ENCODE results near the gene FAM13B.
"Not testable (repeated sequence)": the region's sequence is repeated elsewhere in the genome, so short reads cannot be mapped to it uniquely, and the experiment has no call there.

FAM13B gene

DNA sequence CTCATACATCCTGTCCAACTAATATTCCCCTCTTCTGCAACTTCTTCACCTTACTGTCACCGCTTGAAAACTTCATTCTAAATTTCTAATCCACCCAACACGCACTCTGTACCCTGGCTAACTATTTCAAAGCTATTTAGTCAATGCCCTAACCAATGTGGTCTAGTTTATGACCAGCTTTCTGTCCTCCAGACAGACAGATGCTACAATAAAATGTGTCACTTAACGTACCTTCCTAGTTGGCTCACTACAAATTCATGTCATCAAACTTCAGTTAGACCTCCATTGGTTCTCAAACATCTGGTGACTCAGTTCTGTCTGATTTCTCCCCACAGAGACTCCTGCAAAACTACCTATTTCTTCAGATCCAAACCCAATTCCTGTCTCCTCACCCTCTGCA lies 57.7 kb downstream of the FAM13B start:
- DNase-seq (ENCODE audit: low read depth in 2 of 2), result no peak

DNA sequence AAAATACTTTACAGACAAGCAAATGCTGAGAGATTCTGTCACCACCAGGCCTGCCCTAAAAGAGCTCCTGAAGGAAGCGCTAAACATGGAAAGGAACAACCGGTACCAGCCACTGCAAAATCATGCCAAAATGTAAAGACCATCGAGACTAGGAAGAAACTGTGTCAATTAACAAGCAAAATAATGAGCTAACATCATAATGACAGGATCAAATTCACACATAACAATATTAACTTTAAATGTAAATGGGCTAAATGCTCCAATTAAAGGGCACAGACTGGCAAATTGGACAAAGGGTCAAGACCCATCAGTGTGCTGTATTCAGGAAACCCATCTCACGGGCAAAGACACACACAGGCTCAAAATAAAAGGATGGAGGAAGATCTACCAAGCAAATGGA lies 62.5 kb downstream of the FAM13B start:
- not testable (repeated sequence) for DNase-seq (ENCODE audit: low read depth in 2 of 2)

GRCh38 chr5:137960819-137961218 lies 72.1 kb downstream of the FAM13B start:
- no peak for DNase-seq (ENCODE audit: low read depth in 2 of 2)

GRCh38 chr5:137960141-137960540 lies 72.7 kb downstream of the FAM13B start:
- no peak for DNase-seq (ENCODE audit: low read depth in 2 of 2)

- DNase-seq (ENCODE audit: low read depth in 2 of 2), result no peak
Measured at GRCh38 chr5:137959488-137959887, 73.4 kb downstream of the FAM13B start.

DNA sequence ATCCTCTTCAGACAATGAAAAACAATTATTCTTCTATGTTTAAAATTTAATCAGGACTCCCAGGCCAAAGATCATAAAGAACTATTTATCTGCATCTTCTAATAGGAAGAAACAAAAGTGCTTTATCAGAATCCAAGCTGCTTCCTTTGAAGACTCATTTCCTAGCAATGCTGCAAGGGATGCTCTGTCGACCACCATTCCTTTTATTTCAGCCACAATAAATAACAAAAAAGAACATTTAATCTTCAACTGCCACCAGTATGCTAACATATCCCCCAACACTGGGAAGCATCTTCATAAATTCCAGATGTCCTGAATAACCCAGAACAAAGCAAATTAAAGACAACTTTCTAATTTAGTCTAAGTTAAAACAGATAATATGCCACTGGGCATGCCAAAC lies 74.9 kb downstream of the FAM13B start:
- DNase-seq (ENCODE audit: low read depth in 2 of 2), result no peak

DNA sequence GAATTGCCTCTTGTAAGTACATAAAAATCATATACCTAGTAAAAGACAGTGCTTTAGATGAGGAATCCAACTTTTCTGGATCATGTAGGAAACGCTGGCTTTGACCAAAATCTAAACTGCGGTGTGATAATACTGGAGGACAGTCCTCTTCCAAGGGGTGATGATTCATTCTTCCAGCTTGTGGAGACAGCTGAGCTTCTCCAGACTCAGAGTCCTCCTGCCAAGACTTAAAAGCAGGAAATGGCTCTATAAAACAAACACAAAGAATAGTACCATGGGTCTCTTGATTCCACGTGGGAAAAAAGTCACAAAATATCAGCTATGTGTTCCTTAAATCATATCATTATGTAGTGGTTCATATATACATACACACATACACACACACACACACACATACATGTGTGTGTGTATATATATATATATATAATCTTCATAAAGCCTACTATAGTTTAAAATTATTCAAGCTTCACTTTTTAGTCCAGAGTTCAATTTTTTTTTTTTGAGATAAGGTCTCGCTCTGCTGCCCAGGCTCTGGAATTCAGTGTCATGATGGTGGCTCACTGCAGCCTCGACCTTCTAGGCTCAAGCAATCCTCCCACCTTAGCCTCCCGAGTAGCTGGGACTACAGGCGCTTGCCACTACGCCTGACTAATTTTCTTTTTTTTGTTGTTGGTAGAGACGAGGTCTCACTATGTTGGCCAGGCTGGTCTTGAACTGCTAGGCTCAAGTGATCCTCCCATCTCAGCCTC lies 78.6 kb downstream of the FAM13B start:
- DNase-seq (ENCODE audit: low read depth in 2 of 2), result no peak

DNA sequence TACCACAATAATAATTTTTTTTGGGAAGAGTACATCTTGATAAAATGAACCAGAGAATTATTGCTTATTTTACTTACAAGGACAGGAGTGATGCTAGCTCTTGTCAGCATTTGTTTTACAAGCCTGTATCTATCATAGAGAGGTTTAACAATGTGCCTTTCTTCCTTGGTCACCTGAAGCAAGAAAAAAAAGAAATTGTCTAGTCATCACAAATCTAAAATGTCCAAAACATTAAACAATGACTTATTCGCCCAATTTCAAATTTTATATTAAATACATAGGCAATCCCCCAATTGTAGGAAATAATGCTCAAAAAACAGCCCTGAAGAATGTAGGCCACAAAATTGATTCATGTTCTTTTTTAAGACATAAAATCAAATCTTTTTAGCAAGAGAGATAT lies 87.1 kb downstream of the FAM13B start:
- no peak for DNase-seq (ENCODE audit: low read depth in 2 of 2)

DNA sequence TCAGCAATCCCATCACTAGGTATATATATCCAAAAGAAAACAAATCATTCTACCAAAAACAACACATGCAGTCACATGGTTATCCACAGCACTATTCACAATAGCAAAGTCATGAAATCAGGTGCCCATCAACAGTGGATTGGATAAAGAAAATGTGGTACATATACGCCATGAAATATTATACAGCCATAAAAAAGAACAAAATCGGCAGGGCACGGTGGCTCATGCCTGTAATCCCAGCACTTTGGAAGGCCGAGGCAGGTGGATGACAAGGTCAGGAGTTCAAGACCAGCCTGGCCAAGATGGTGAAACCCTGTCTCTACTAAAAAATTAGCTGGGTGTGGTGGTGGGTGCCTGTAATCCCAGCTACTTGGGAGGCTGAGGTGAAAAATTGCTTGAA lies 88.6 kb downstream of the FAM13B start:
- not testable (repeated sequence) for DNase-seq (ENCODE audit: low read depth in 2 of 2)

GRCh38 chr5:137939331-137939730 lies 93.5 kb downstream of the FAM13B start:
- DNase-seq (ENCODE audit: low read depth in 2 of 2), result no peak

DNA sequence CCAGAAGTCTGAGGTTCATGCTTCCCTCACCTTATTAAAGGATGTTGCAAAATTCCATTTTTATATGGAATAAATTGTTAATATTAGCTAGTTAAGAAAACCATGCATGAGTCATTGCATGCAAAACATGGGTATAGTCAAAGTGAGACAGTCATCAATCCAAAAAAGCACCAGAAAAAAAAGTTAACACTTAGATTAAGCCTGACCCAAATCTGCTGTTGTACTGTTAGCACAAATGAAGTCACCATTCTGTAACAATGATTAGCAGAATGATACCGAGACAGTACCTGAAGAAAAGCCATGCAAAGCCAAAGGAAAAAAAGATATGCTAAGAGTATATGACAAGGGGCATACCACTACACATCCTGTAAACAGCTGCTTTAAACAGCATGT lies 94.1 kb downstream of the FAM13B start:
- DNase-seq (ENCODE audit: low read depth in 2 of 2), result no peak

DNA sequence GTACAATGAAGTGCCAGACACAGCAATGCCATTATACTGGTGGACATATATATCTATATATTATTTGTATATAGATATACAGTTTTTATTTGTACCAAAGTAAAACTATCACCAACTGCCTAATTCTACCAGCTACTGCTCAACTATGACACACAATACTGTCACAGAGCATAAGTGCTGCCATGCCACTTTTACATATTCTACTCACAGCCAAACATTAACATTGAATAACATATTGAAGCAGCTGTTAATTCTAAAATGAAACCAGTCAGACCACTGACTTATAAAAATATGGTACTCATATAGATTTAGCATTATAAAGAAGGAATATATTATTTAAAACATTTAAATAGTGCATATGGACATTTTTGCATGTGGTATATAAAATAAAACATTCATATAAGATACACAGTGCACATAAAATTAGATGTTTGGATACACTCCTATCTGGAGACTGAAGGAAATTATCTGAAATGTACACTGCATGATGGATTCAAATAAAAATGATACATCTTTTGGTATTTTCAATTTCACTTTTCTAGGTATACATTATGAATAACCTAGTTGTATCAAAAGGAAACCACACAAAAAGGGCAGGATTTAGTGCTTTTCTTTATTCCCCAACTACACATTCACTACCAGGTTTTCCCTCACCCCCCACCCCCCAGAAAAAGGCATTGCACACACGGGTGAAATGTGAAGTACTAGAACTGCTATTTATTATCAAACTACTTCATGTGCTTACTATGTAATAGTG lies 94.7 kb downstream of the FAM13B start:
- DNase-seq (ENCODE audit: low read depth in 2 of 2), result no peak

DNA sequence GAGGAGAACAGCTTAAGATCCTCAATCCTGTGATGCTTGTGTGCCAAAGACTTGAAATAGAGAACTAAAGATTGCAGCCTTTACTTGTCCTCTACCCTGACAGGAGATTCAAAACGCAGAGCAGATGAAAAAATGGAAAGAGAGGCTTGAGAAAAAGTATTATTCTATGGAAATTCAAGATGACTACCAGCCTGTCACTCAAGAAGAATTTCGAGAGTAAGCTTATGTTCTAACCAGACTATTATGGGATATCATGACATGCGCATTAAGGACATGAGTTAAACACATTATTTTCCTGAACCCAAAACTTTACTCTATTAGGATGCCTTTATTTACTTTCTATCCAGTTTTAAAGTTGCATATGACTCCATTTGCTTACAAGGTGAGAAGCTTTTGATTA lies 97.2 kb downstream of the FAM13B start:
- DNase-seq (ENCODE audit: low read depth in 2 of 2), result no peak

DNA sequence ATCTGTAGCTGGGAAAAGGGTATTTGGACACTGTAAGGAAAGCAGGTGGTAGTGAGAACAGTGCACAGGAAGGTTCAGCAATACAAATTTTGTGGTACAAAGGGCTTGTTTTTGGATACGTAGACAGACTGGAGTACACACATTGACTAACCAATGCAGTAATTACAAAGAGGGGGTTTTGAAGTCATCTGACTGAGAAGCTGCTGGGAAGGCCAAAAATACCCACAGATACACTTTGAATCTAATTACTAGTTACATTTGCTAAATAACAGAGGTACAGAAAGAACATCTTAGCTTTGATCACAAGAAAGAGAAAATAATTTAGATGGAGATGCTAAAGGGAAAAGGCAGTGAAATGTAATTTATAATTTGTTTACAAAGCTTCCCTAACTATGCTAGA lies 97.7 kb downstream of the FAM13B start:
- no peak for DNase-seq (ENCODE audit: low read depth in 2 of 2)

- no peak for DNase-seq (ENCODE audit: low read depth in 2 of 2)
Measured at GRCh38 chr5:137933491-137933911, 99.4 kb downstream of the FAM13B start.

DNA sequence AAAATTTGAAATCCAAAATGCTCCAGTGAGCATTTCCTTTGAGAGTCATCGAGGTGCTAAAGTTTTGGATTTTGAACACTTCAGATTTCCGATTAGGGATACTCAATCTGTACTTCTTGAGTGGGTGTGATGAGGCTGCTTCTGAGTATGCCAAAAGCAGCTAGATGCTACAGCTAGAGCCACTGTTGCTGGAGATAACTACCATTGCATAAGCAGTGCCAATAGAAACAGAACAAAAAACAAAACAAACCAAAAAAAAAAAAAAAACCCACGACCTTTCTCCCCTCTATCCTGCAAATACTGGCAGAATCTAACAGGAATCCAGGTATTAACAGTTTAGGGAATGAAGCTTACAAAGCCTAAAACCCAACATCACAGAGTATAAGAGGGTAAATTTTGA lies 100.1 kb downstream of the FAM13B start:
- no peak for DNase-seq (ENCODE audit: low read depth in 2 of 2)

- no peak for DNase-seq (ENCODE audit: low read depth in 2 of 2)
Measured at GRCh38 chr5:137923856-137924255, 109.0 kb downstream of the FAM13B start.

DNA sequence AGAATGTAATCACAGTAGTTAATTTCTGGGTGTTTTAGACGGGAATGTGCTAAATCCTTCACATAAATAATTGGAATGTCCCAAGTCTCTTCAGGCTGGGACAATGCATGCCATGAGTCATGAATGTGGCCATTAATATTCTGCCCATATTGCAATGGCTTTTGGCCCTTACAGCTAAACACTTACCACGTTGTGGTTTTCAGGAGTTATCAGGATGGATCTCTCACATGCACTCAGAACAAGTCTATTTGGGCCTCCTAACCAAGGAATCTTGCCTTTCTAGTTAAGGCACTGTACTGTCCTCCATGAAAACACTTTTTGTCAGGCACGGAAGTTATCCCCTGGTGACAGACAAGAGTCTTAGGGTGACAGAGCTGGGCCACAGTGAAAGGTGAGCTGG lies 110.9 kb downstream of the FAM13B start:
- DNase-seq (ENCODE audit: low read depth in 2 of 2), result no peak

DNA sequence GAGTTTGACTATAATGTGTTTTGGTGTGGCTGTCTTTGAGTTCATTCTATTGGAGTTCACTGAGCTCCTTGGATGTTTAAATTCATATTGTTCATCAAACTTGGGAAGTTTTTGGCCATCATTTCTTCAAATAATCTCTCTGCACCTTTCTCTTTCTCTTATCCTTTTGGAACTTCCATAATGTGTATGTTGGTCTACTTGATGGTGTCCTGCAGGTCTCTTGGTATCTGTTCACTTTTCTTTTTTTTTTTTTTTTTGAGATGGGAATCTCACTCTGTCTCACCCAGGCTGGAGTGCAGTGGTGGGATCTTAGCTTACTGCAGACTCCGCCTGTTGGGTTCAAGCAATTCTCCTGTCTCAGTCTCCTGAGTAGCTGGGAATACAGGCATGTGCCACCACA lies 116.0 kb downstream of the FAM13B start:
- DNase-seq (ENCODE audit: low read depth in 2 of 2), result no peak

DNA sequence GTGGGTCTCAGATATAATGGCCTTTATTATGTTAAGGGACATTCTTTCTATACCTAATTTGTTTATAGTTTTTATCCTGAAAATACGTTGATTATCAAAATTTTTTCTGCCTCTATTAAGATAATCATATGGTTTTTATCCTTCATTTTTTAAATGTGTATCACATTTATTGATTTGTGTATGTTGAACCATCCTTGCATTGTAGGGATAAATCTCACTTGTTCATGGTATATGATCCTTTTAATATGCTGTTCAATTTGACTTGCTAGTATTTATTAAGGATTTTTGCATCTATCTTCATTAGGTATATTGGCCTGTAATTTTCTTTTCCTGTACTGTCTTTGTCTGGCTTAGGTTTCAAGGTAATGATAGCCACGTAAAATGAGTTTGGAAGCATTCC lies 118.1 kb downstream of the FAM13B start:
- no peak for DNase-seq (ENCODE audit: low read depth in 2 of 2)

- DNase-seq (ENCODE audit: low read depth in 2 of 2), result no peak
Measured at GRCh38 chr5:137902408-137903133, 130.3 kb downstream of the FAM13B start.

- no peak for DNase-seq (ENCODE audit: low read depth in 2 of 2)
Measured at GRCh38 chr5:137901011-137901817, 131.7 kb downstream of the FAM13B start.

Measured in stimulated activated CD8-positive, alpha-beta memory T cell treated with anti-CD3 and anti-CD28 coated beads, Interleukin-7, amount 100 ng/mL, for 1 hour (primary cell).